Measurements from ENCODE around the gene ABLIM1.

GRCh38 chr10:114406455-114406854, 251.6 kb downstream of the ABLIM1 start:
- no peak for TF ChIP-seq SIN3A (IDR thresholded peaks at IDR 0.05; ENCODE audit: borderline replicate concordance, insufficient read depth, low read length)
- no peak for TF ChIP-seq TAF1 (IDR thresholded peaks at IDR 0.05; ENCODE audit: borderline replicate concordance, insufficient read depth, low read length)
- TF ChIP-seq POLR2AphosphoS5 (IDR thresholded peaks at IDR 0.05; ENCODE audit: low read depth, low read length): no peak
